ENCODE results near the gene DOCK2. TPM values are rescaled to one million over a fixed set of nuclear protein-coding genes. Genes with fewer than 3 reads are reported as not detected.

DOCK2 gene
- total and polyA plus RNA-seq, 7 donors: 2.3 to 21.1 (median 12.5) TPM

GRCh38 chr5:169938439-169938838 is 301.4 kb downstream of the DOCK2 start:
- no peaks in the 10 kb centered on the region for H3K27me3 ChIP-seq
- DNase-seq: no peak
- H3K4me1 ChIP-seq: no peaks in the 10 kb centered on the region
- no peak overlapping the region for H3K4me3 ChIP-seq
- no peak for TF ChIP-seq POLR2A (IDR thresholded peaks at IDR 0.05)
- no peak for TF ChIP-seq CTCF (IDR thresholded peaks at IDR 0.05)
- TF ChIP-seq POLR2AphosphoS5 (IDR thresholded peaks at IDR 0.05): no peak
- no peak for TF ChIP-seq EP300 (IDR thresholded peaks at IDR 0.05)
- intact Hi-C loops (cut with DNase I): no loop called here
- no peaks in the 10 kb centered on the region for H3K36me3 ChIP-seq
- no peak overlapping the region for H3K27ac ChIP-seq
- no peaks in the 10 kb centered on the region for H3K9me3 ChIP-seq
- 85 to 91% methylated on average over 2 of the region's 2 CpGs for WGBS, 2 donors

DNA sequence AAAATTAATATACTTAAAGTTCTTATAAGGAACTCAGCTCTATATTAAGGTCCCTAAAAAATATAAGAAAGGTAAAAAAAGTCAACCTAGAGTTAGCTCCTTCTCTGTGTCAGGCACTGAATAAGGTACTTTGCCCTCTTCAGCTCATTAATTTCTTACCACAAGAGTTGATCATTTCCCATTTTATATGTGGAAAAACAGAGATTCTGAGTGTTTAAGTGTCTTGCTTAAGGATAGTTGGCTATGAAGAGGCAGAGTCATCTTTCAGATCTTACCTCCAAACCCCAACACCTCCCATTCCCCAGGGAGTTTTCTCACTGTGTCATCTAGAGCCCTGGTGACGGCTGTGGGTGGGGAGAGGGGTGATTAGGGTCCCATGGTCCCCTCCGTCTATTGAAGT is 302.7 kb downstream of the DOCK2 start:
- Histone ChIP-seq H3K27me3 (no peaks in the 10 kb centered on the region), H3K4me3 (no peak overlapping the region), H3K27ac (no peak overlapping the region), H3K9me3 (no peaks in the 10 kb centered on the region), H3K36me3 (no peaks in the 10 kb centered on the region), H3K4me1 (no peaks in the 10 kb centered on the region)
- intact Hi-C loops (cut with DNase I): no loop called here
- TF ChIP-seq POLR2A (IDR thresholded peaks at IDR 0.05): no peak
- no peak for TF ChIP-seq POLR2AphosphoS5 (IDR thresholded peaks at IDR 0.05)
- no peak for TF ChIP-seq EP300 (IDR thresholded peaks at IDR 0.05)
- no peak for TF ChIP-seq CTCF (IDR thresholded peaks at IDR 0.05)
- DNase-seq: no peak
- 72 to 84% methylated on average over 2 of the region's 2 CpGs for WGBS, 2 donors

GRCh38 chr5:169941542-169941941 is 304.5 kb downstream of the DOCK2 start:
- TF ChIP-seq EP300 (IDR thresholded peaks at IDR 0.05) (no peak), CTCF (IDR thresholded peaks at IDR 0.05) (no peak), POLR2AphosphoS5 (IDR thresholded peaks at IDR 0.05) (no peak), POLR2A (IDR thresholded peaks at IDR 0.05) (no peak)

GRCh38 chr5:169942181-169942580 is 305.1 kb downstream of the DOCK2 start:
- Histone ChIP-seq H3K27ac (no peak overlapping the region), H3K4me3 (no peak overlapping the region), H3K27me3 (no peaks in the 10 kb centered on the region), H3K4me1 (no peaks in the 10 kb centered on the region), H3K36me3 (no peaks in the 10 kb centered on the region), H3K9me3 (no peaks in the 10 kb centered on the region)
- intact Hi-C loops (cut with DNase I): no loop called here
- DNase-seq: no peak
- TF ChIP-seq POLR2A (IDR thresholded peaks at IDR 0.05) (no peak), CTCF (IDR thresholded peaks at IDR 0.05) (no peak), EP300 (IDR thresholded peaks at IDR 0.05) (no peak), POLR2AphosphoS5 (IDR thresholded peaks at IDR 0.05) (no peak)
- WGBS, 2 donors: 46 to 77% methylated on average over 1 of the region's 1 CpG

More at GRCh38 chr5:169941542-169941941, 304.5 kb downstream of the DOCK2 start:
- Histone ChIP-seq H3K4me1 (no peaks in the 10 kb centered on the region), H3K36me3 (no peaks in the 10 kb centered on the region), H3K27ac (no peak overlapping the region), H3K9me3 (no peaks in the 10 kb centered on the region), H3K27me3 (no peaks in the 10 kb centered on the region), H3K4me3 (no peak overlapping the region)
- intact Hi-C loops (cut with DNase I): no loop called here
- 81 to 87% methylated on average over 7 of the region's 7 CpGs for WGBS, 2 donors
- no peak for DNase-seq

GRCh38 chr5:169943026-169943425 is 306.0 kb downstream of the DOCK2 start:
- H3K4me3 ChIP-seq: no peak overlapping the region
- TF ChIP-seq POLR2A (IDR thresholded peaks at IDR 0.05): no peak
- TF ChIP-seq EP300 (IDR thresholded peaks at IDR 0.05): no peak
- TF ChIP-seq POLR2AphosphoS5 (IDR thresholded peaks at IDR 0.05): no peak
- no peak for TF ChIP-seq CTCF (IDR thresholded peaks at IDR 0.05)
- intact Hi-C loops (cut with DNase I): no loop called here
- no peaks in the 10 kb centered on the region for H3K4me1 ChIP-seq
- 76 to 92% methylated on average over 4 of the region's 4 CpGs for WGBS, 2 donors
- H3K9me3 ChIP-seq: no peaks in the 10 kb centered on the region
- H3K36me3 ChIP-seq: no peaks in the 10 kb centered on the region
- DNase-seq: no peak
- H3K27ac ChIP-seq: no peak overlapping the region
- H3K27me3 ChIP-seq: no peaks in the 10 kb centered on the region
